Choroid plexus epithelial cell (primary cell): ENCODE measurements around the gene MYH7.

Source experiments
- DNase-seq: peaks from one replicate; pipeline ENCODE4 v3.0.0-alpha.2; 2010; ENCODE audit warnings: low read depth
- H3K4me3 ChIP-seq: 2 replicates; pipeline ENCODE4 v1.5.1; 2011; ENCODE audit warnings: low read depth, mild to moderate bottlenecking, control low read depth, low read length, moderate library complexity
- CTCF ChIP-seq: conservative IDR thresholded peaks from 2 replicates; pipeline ENCODE4 v1.5.1; 2011; ENCODE audit warnings: low read depth, mild to moderate bottlenecking, control low read depth, inconsistent platforms, low read length, moderate library complexity

Gene MYH7

GRCh38 chr14:23411563-23412525 lies 23.6 kb downstream of the MYH7 start:
- no peak for TF ChIP-seq CTCF
- no peak overlapping the region for H3K4me3 ChIP-seq
- DNase-seq = no peak

- DNase-seq = no peak
- H3K4me3 ChIP-seq = no peak overlapping the region
- TF ChIP-seq CTCF = no peak
These were observed 25.4 kb downstream of the MYH7 start for GRCh38 chr14:23409966-23410635.

- no peak for TF ChIP-seq CTCF
- DNase-seq = no peak
- no peak overlapping the region for H3K4me3 ChIP-seq
These were observed 26.0 kb downstream of the MYH7 start for GRCh38 chr14:23409475-23409874.

- H3K4me3 ChIP-seq = no peak overlapping the region
- TF ChIP-seq CTCF = no peak
- DNase-seq = no peak
These were observed 27.2 kb downstream of the MYH7 start for GRCh38 chr14:23408307-23408630.

GRCh38 chr14:23407516-23408306 lies 27.7 kb downstream of the MYH7 start, which contains the start of gene MYH6:
MYH6 (minus strand) TSS chr14:23408273; CDS start chr14:23407223, 1,050 bp downstream.
- TF ChIP-seq CTCF = no peak
- H3K4me3 ChIP-seq = no peak within 1 kb of the TSS
- DNase-seq = no peak

GRCh38 chr14:23406725-23407355 lies 28.6 kb downstream of the MYH7 start:
- no peak overlapping the region for H3K4me3 ChIP-seq
- DNase-seq = no peak
- no peak for TF ChIP-seq CTCF
